COLO668 (cell line): ENCODE data around the gene PRPF40A.
A peak's percentile ranks its signal among the peaks of the same experiment; 100 is the strongest.

Experiments
- DNase-seq: peaks from one replicate; lab custom pipeline; 2025; ENCODE audit not compliant: unreplicated experiment; lab: John Stamatoyannopoulos, UW

The PRPF40A gene

GRCh38 chr2:152655880-152656279 is 61.4 kb downstream of the PRPF40A start:
- no peak for DNase-seq

- DNase-seq, result no peak
These were observed 65.4 kb downstream of the PRPF40A start for GRCh38 chr2:152651834-152652233.

GRCh38 chr2:152650768-152651371 is 66.4 kb downstream of the PRPF40A start:
- no peak for DNase-seq

GRCh38 chr2:152649997-152650396 is 67.3 kb downstream of the PRPF40A start:
- no peak for DNase-seq

GRCh38 chr2:152648336-152648735 is 68.9 kb downstream of the PRPF40A start:
- DNase-seq, result no peak

- no peak for DNase-seq
These were observed 69.7 kb downstream of the PRPF40A start for GRCh38 chr2:152647552-152647951.

GRCh38 chr2:152646775-152647174 is 70.5 kb downstream of the PRPF40A start:
- no peak for DNase-seq

- DNase-seq, result no peak
These were observed 71.0 kb downstream of the PRPF40A start for GRCh38 chr2:152646264-152646663.

- no peak for DNase-seq
These were observed 72.9 kb downstream of the PRPF40A start for GRCh38 chr2:152644189-152644873.

- DNase-seq, result no peak
These were observed 78.7 kb downstream of the PRPF40A start for GRCh38 chr2:152638590-152638989.

GRCh38 chr2:152638056-152638455 is 79.2 kb downstream of the PRPF40A start:
- DNase-seq, result no peak

- DNase-seq, result no peak
These were observed 80.0 kb downstream of the PRPF40A start for GRCh38 chr2:152637251-152637650.

GRCh38 chr2:152635635-152636298 is 81.5 kb downstream of the PRPF40A start:
- DNase-seq, result peak; percentile 58

GRCh38 chr2:152632736-152633135 is 84.5 kb downstream of the PRPF40A start:
- DNase-seq, result no peak

- no peak for DNase-seq
These were observed 86.8 kb downstream of the PRPF40A start for GRCh38 chr2:152630466-152630865.

- DNase-seq, result no peak
These were observed 88.1 kb downstream of the PRPF40A start for GRCh38 chr2:152629202-152629601.

GRCh38 chr2:152627351-152627957 is 89.8 kb downstream of the PRPF40A start:
- DNase-seq, result no peak

GRCh38 chr2:152626911-152627339 is 90.3 kb downstream of the PRPF40A start:
- no peak for DNase-seq

GRCh38 chr2:152624805-152625204 is 92.5 kb downstream of the PRPF40A start:
- DNase-seq, result no peak

- DNase-seq, result no peak
These were observed 93.5 kb downstream of the PRPF40A start for GRCh38 chr2:152623775-152624174.

- DNase-seq, result no peak
These were observed 94.1 kb downstream of the PRPF40A start for GRCh38 chr2:152623076-152623740.
